CD4-positive, alpha-beta T cell treated with Interferon gamma for 1 hour (primary cell): ENCODE results near the gene MOB3B.

ENCODE experiments used
- DNase-seq: peaks from one replicate; pipeline ENCODE4 v3.0.0-alpha.2; 2020

Gene MOB3B

DNA sequence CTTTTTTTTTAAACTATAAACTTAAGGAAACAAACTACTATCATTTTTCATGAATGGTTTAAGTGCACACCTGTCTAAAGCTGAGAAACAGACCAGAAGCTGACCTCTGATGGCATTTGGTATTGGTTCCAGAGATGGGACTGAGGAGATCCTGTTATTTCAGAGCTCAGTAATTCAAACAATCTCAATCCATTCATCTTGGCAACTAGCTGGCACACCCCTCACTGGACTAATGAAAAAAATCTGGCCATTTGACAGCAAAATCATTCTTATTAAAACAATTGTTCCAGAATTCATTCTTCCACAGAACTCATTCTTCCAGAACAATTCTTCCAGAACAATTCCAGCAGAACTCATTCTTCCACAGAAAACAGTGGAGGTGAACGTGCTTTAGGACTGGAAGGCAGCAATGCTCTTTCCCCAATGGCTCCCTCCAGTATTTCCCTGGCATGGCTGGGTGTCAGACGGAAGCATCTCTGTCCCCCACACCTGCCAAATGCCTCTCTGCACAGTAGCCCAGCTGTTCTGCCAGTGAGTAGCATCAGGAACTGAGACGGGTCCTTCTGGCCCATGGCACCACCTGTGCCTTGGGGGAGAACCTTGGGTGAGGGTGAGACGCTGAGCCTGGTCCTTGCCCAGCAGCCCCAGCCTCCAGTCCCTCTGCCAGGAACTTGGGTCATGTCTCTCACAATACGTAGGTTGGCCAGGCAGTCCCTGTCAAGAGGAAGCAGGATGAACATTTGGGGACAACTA is 145.2 kb downstream of the MOB3B start:
- DNase-seq: no peak

DNA sequence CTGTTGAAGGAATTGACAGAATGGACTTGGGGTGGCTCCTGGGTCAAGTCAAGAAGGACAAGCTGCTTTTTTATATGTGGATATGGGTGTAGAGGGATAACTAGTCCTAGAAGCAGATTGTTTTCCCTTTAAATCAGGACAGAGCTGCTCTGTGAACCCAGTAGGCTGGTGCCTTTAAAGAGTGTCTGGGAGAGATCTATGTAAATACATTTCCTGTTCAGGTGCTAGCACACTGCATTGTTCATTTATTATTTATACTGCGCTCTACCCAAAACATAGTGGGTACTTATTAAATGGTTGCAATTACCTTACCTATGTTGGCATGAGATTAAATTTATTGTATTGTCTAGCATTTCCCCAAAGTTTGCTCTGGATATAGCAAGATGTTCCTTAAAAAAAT is 146.1 kb downstream of the MOB3B start:
- DNase-seq: no peak

DNA sequence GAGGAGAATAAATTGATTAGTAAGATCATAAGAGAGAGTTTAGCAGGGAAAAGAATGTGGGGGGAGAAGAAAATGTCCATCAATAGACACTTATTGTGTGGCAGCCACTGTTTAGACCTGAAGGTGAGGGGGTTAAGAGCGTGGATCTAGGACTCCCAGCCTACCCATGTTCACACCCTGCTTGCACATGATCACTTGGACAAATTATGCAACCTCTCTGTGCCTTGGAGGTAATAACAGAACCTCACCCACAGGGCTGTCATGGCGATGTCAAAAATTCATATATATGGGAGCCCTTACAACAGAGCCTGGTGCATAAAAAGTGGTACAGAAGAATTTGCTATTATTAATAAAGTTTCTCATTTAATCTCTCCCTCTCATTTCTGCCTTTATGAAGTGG is 146.6 kb downstream of the MOB3B start:
- DNase-seq: no peak

GRCh38 chr9:27382308-27382707 is 147.3 kb downstream of the MOB3B start:
- DNase-seq: no peak

- DNase-seq: no peak
These were observed 150.0 kb downstream of the MOB3B start for GRCh38 chr9:27379311-27380251.

DNA sequence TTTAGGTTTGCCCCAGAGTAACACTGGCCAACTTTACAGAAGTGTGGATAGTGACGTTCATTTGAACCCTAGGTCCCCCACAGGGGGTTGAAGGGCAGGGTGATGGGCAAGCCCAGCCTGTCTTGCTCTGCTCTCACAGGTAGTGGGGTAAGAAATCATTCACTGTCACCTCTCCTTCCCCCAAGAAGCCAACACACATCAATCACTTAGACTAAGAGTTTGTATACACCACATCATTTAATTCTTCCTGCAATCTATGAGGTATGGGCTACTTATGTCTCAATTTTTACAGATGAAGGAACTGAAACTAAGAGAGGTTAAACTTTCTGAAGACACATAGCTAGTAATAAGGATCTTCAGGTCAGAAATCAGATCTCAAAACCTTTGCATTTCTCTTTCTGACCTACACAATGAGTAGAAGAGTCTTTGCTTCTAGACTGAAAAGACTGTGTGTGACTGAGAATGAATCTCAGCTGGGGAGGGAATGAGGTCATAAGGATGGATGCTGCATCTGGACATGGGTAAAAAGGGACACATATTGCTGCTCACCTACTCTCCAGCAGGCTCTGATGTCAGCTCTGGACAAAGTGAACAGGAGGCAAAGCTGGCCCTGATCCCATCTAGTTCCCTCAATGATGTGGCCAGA is 151.7 kb downstream of the MOB3B start:
- no peak for DNase-seq

- DNase-seq: no peak
These were observed 152.3 kb downstream of the MOB3B start for GRCh38 chr9:27377147-27377807.

DNA sequence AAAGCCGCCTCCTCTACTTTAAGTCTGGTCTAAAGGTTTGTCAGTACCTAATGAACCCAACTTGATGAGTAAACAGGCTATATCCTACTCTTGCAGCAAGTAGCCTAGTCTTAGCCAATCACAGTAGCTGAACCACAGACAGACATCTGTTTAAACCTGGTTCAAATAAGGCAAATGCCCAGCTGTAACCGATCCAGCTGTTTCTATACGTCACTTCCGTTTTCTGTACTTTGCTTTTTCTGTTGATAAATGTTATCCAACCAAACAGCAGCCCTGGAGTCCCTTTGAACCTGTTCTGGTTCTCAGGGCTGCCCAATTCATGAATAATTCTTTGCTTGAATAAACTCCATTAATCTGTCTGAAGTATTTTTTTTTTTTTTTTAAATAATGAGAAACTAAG is 155.8 kb downstream of the MOB3B start:
- no peak for DNase-seq

DNA sequence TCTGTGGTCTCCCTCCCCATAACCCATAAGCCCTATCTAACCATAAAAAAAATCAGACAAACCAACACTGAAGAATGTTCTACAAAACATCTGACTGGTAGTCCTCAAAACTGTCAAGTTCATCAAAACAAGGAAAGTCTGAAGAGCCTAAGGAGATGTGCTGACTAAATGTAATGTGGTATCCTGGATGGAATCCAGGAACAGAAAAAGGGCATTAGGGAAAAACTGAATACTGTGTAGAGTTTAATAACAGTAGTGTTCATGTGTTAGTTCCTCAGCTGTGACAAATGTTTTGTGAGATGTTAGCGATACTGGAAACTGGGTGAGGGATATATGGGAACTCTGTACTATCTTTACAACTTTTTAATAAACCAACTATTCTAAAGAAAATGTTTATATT is 157.0 kb downstream of the MOB3B start:
- no peak for DNase-seq

DNA sequence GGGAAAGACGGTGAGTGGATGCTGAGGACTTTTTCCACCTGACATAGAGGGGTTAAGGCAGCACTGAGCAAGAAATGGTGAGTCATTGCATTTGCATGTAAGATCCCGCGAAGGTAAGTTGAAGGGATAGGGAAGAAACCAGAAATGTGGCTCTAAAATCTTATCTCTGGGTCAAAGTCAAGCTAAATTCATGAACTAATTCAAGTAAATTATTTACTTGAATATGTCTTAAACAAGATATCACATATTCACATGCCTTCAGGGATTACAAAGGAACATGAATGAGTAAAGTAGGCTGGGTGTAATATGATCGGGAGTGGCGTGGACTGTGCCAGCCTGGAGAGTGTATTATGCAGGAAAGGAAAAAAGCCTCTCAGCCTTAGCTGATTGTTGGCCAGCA is 158.2 kb downstream of the MOB3B start:
- DNase-seq: no peak

DNA sequence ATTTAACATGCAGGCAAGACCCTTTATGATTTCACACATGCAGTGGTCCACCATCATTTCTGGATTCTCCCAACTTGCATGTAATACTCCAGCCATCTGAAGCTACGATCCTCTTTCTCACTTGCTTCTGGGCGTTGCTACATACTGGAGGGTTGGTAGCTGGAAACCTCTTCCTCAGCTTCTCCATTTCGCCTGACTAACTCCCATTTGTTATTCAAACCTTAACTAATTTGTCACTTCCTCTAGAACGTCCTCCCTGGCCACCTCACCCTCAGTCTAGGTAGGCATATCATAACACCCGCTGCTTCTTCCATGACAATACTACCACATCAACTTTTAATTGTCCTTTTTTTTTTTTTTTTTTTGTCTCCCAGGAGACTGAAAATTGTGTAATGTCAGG is 160.0 kb downstream of the MOB3B start:
- DNase-seq: peak; percentile 41

DNA sequence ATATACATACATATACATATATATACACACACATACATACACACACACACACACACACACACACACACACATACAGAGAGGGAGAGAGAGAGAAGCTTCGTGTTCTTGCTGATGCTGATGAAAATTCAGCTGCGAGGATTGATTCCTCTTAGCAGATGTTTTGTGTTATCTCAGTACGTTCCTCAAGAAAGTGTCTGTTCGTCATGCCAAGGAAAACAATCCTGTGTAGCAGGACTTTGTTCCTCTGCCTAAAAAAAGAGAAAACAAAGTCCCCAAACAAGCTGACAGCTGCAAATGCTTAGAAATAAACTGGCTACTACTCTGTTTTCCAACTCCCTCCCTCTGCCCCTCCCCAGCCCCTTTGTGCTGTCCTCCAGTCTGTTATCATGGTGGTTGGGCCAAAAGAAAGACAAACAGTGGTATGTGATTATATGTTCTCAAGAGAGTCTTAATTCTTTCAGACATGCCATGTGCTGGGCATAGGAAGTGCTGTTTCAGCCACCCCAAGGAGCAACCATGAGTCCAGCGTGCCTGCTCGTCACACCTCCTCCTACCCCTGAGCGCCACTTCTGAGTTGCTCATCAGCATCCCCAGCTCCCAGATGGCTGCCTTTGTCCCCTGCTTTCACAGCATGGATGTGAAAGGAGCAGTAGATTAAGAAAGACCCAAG is 161.2 kb downstream of the MOB3B start:
- no peak for DNase-seq

DNA sequence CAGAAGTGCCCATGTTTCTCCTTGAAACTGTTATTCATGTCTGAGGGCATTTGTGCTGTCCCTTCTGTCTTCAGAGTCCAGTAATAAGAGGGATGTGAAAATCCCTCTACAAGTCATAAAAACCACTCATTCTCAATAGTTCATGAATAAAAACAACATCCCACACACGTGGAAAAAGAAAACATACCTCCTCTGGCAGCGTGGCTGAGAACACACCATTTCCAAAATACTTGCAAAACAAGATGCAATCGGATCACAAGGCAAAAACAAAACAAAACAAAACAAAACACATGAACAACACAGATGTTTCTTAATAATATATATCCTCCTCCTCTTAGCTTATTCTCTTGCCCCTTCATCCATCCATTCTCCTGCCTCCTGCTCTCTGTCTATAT is 161.7 kb downstream of the MOB3B start:
- no peak for DNase-seq

DNA sequence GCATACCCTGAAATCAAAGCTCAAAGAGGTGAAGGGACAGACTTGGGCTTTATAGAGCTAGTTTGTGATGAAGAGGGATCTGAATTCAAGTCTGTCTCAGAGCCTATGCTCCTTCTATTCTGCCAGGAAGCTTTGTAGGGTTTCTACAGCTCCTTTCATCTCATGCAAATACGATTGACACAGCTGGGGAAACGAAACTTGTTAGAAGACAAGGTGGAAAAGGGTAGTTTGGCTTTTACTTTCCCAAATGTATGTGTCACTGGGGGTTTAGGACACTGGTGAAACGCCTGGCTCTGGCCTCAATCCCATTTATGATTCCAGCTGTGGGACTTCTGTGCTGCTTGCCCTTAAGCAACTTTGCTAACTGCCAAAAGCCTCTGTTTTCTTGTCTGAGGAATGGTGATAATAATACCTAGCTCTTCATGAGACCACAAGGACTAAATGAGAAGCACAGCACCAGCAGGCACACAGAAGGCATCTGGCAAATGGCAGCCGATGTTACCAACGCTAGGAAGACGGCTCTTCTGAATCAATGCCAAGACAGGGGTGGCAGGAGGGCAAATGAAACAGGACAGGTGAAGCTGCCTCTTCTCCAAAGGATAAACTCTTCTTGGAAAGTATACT is 162.3 kb downstream of the MOB3B start:
- DNase-seq: no peak

DNA sequence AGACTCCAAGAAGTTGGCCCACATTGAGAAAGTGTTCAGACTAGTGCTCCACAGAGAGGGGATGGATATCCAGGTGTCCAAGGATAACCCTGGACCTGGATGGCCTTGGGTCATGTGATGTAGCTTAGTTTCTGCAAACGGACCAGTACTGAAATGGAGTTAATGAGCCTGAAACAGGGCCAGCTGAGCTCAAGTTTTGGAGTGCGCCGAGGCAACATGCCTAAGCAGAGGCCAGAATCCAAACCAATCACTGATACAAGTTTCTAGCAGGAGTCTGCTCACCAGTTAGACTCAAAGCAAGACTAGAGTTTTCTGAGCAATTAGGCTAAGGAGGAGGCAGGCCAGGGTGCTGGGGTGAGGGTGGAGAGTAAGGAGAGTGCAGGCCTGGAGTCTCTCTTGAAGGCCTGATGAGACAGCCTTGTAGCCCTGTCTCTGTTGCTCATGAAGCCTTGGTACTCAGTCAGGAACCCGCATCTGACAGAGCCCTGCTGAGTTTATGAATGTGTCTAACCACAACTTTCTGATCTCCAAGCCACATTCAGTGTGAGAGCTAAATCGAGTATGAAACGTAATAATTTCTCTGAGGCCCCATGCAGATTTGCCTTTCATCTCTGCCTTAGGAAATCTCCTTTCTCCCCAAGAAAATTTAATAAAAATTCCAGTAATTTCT is 163.8 kb downstream of the MOB3B start:
- DNase-seq: no peak

- no peak for DNase-seq
These were observed 167.0 kb downstream of the MOB3B start for GRCh38 chr9:27362447-27363210.

GRCh38 chr9:27361492-27361891 is 168.1 kb downstream of the MOB3B start:
- DNase-seq: no peak

DNA sequence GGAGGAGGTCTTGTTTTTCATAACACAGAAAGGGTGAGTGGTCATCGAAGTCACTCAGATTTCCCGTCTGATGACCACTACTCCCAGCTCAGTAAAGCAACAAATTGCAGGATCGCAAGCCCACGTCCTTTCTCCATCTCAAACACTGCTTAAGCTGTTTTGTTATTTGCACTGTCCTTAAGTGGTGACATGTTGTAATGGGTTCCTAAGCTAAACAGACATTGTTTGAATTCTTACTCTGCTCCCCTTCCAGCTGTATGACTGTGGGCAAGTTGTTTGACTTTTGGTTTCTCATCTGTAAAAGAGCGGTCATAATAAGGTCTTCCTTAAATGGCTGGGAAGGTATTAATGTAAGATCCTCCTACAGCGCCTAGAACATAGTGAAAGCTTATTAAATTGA is 169.9 kb downstream of the MOB3B start:
- no peak for DNase-seq

- DNase-seq: no peak
These were observed 171.6 kb downstream of the MOB3B start for GRCh38 chr9:27358007-27358406.

DNA sequence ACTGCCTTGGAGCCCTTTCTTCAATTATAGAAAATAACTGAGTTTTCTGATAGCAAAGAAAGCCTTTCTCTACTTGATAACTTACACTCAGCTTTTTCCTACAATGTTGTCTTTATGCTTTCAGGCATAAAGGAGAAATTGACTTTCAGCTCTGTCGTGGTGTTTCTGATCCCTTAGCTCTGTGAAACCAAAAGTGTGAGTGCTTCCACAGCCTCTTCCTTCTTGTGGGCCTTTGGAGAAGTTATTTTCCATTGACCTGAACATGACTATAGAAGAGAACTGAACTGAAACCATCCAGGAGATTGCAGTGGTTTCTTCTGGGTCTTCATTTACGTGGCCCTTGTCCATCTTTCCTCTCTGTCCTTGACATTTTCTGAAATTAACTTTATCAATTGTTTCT is 173.2 kb downstream of the MOB3B start:
- no peak for DNase-seq

GRCh38 chr9:27355166-27355565 is 174.4 kb downstream of the MOB3B start:
- DNase-seq: no peak
